ENCODE data around the gene NOX1. TPM values are rescaled to one million over a fixed set of nuclear protein-coding genes. Genes with fewer than 3 reads are reported as not detected.
"Not testable (repeated sequence)": the region's sequence is repeated elsewhere in the genome, so short reads cannot be mapped to it uniquely, and the experiment has no call there.

The NOX1 gene
- total RNA-seq, 1 experiment from 2014 or later: not detected

DNA sequence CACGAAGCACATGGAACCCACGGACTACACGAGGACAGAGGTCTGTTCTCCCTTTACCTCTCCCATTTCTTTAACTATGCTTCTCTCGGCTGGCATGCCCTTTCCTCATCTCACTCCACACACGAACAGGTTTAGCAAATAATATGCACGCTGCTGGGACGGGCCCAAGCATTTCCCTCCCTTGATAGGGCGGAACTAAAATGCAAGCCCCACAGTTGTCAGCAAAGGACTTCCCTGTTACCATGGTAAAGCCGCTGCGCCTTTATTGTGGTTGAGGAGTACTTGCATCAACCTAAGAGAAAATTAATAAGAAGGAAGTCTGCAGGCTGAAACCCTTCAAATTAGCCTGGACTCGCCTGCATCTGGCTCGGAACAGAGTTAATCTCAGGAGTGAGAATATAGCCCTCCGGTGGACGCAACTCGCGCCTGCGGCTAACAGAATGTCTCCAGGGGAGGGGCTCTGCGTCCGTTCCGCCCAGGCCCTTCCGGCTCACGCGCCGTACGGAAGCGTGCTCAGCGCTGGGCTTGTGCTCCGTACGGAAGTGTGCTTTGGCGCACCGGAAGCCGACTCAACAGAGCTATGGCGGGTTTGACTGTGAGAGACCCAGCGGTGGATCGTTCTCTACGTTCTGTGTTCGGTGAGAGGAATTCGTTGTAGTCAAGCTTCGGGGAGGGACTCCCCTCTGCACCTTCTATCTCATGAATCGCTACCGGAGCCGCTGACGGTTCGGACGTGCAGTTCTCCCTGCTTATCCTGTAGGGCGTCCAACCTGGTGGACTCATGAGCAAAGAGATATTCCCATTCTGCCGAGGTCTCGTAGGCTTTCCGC, 54.1 kb downstream of the NOX1 start, which contains the start of gene CSTF2:
Gene CSTF2 (plus strand): TSS at position 555 of the 830 bp plus-strand sequence. CDS start 26 bp downstream, at position 581.
- DNase-seq (ENCODE audit: low spot score): peak; percentile 58

DNA sequence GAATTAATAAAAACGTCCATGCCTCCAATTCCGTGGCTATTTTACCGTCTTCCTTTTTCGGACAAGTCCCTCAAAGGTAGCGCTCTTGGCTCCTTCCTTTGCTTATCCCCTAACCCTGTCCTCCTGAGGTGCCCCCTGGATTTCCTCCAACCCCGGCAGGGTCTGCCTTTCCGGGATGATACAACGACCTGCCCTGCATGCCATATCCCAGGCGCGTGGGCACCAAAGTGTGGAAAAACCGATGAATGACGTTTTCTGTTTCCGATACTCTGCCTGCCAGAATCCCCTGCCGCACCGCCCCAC, 54.7 kb downstream of the NOX1 start:
- DNase-seq (ENCODE audit: low spot score): no peak

DNA sequence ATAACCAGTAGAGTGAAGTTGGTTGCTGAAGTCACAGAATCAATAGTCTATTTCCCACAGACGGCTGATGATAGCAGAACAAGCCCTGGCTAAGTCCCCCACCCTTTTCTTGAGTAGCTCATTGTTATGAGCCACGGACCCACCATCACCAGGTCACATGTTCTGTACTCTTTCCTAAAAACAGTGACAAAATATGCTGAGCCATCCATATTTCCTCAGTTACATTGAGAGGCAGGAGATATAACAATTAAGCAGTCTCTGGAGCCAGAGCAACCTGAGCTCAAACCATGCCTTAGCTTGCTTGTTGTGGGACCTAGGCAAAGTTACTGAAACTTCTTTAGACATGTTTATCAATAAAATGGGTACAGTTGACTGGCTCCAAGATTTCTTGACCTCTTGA, 56.8 kb downstream of the NOX1 start:
- no peak for DNase-seq (ENCODE audit: low spot score)

DNA sequence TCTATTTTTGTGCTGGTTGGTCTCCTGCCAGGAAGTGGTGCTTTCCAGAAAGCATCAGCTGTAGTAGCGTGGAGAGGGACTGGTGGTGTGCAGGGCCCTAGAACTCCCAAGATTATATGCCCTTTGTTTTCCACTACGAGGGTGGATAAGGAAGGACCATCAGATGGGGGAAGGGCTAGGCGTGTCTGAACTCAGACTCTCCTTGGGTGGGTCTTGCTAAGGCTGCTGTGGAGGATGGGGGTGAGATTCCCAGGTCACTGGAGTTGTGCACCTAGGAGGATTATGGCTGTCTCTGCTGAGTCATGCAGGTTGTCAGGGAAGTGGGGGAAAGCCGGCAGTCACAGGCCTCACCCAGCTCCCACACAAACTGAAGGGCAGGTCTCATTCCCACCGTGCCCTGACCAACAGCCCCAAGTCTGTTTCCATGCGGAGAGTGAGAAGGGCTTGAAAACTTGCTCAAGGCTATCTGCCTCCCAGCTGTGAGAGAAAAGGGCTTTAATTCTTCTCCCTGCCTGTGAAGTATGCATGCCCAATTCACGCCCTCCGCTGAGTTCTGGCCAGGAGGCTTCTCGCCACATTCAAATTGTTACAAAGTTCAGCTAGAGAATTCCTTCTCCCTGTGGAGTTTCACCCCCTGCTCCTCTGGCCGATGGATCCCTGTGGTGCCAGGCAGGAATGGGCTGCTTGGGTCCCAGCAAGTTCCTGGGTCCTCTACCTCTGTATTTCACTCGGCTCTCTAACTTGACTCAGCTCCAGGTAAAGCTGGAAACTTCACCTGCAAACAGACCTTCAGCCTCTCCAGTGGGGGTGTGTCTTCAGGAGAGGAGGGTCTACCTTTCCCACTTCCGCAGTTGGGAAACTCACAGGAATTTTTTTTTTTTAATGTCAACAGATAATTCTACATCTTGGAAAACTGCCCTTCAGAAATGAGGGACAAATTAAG, 61.7 kb downstream of the NOX1 start:
- no peak for DNase-seq (ENCODE audit: low spot score)

DNA sequence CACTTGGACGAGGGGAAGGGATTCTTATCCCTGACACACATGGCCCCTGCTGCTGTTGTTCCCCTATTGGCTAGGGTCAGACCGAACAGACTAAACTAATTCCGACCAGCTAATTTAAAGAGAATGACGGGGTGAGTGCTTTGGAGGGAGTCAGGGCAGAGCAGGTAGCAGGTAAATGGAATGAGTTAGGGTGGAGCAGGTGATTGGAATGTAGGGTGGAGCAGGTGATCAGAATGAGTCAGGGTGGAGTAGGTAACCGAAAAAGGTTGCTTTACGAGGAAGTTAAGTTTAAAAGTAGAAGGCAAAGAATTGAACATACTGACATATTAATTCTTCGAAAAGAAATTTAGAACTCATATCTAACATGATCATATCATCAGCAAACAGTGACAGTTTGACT, 65.9 kb downstream of the NOX1 start:
- not testable (repeated sequence) for DNase-seq (ENCODE audit: low spot score)

DNA sequence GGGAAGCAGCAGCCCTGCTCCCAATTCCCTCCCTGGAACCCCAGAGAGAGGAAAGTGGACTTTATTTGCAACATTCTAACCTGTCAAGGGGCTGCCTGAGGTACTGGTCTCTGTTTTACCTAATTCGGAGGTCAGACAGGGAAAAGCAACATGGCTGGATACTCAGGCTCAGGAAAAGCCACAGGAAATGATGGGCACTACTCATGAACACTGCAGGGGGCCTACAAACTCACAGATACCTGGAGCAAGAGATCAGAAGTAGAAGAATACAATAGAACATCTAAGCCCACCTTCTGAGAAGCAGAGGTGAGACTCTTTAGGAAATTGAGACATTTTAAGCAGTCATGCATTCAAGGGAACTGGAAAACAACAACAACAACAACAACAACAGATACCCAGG, 69.4 kb downstream of the NOX1 start:
- no peak for DNase-seq (ENCODE audit: low spot score)

DNA sequence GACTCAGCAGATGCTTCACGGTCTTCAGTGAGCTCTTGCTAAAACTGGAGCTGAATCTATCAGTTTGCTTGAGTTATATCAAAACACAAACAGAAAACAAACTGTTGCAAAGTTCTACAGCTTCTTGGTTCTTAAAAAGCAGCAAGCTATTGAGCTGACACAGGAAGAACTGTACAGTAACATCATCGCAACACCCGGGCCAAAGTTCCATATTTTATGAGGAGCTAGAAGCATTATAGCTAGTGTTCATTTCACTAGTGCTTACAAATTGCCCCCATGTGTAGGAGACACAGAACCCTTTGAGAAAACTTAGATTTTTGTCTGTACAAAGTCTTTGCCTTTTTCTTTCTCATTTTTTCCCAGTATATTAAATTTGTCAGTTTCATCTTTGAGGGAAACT, 71.3 kb downstream of the NOX1 start:
- no peak for DNase-seq (ENCODE audit: low spot score)

DNA sequence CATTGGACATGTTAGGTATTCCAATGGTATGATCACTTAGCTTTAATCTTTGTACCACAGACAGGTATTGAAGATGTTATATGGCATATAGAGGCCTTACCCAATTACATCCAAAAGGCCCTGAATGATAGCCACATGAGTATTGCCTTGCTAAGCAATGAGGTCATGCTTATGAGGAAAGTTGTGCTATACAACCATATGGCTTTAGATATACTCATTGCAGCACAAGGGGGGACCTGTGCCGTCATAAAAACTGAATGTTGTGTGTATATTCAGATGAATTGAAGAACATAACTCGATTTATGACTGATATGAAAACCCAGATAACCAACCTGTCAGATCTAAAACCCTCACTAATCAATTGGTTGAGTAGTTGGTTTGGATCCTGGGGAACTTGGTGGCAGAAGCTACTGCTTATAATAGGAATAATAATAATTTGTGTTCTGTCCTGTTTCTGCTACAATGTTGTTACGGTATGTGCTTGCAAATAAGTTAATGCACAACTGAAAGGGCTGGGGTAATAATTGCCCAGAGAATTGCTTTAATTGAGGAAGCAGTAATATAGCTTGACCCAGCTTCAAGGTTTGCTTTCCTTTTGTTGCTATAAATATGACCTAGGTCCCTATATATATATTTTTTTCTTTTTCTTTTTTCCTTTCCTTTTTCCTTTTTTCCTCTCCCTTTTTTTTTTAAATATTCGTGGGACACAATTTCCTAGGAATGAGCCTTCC, 75.5 kb downstream of the NOX1 start:
- no peak for DNase-seq (ENCODE audit: low spot score)

DNA sequence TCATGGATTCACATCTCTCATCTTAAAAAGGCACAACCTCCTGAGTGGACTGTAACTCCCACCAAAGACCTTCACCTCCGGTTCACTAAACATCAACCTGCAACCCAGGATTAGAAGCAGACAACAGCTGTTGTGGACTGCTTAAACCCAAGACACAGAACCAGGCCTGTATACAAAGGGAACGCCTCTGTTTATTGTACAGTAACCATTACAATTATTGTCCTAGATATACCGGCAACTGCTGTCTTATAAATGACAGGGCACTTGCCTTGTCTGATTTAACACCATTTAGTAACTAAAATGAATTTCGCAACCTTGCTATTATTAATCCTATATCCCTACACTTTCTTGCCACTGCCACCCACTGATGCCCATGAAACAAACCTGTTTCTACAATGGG, 76.8 kb downstream of the NOX1 start:
- DNase-seq (ENCODE audit: low spot score): no peak

DNA sequence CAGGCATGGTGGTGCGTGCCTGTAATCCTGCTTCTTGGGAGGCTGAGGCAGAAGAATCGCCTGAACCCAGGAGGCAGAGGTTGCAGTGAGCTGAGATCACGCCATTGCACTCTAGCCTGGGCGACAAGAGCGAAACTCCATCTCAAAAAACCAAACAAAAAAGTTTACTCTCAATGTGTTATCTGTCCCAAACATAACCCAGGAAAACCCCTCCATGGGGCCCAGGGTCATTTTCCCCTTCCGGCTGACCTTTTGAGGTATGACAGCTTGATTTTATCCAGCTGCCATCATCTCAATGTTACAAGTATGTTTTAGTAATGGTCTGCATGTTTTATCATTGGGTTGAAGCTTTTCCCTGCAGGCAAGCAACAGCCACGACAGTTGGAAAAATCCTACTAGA, 77.8 kb downstream of the NOX1 start:
- not testable (repeated sequence) for DNase-seq (ENCODE audit: low spot score)

Other genes starting within 250 kb of the NOX1 start
- 0.48 TPM in 1 of 2 replicates, not detected in the other for gene TSPAN6, start 237.6 kb downstream of the NOX1 start, total RNA-seq (2014; rRNA removed; shearing (Covaris generic))
- 0.22 and 1.3 TPM in 2 replicates for gene SRPX2, start 230.2 kb downstream of the NOX1 start, total RNA-seq (2014; rRNA removed; shearing (Covaris generic))
- 5.4 and 5.7 TPM in 2 replicates for gene SYTL4, start 142.2 kb downstream of the NOX1 start, total RNA-seq (2014; rRNA removed; shearing (Covaris generic))
- 12.7 and 18.3 TPM in 2 replicates for gene CSTF2, start 54.0 kb downstream of the NOX1 start, total RNA-seq (2014; rRNA removed; shearing (Covaris generic))
- gene XKRX, start 54.6 kb upstream of the NOX1 start, total RNA-seq (2014; rRNA removed; shearing (Covaris generic)): not detected in 2 replicates
- gene ARL13A, start 95.3 kb upstream of the NOX1 start, total RNA-seq (2014; rRNA removed; shearing (Covaris generic)): not detected in 2 replicates
- gene TRMT2B, start 177.8 kb upstream of the NOX1 start, total RNA-seq (2014; rRNA removed; shearing (Covaris generic)): 16.5 and 17.8 TPM in 2 replicates
- not detected in 2 replicates for gene TMEM35A, start 204.5 kb upstream of the NOX1 start, total RNA-seq (2014; rRNA removed; shearing (Covaris generic))
- 15.8 and 22.2 TPM in 2 replicates for gene CENPI, start 223.8 kb upstream of the NOX1 start, total RNA-seq (2014; rRNA removed; shearing (Covaris generic))